Aorta (tissue), 5 donors: ENCODE measurements around the gene GTF3C1. TPM values are rescaled to one million over a fixed set of nuclear protein-coding genes. Genes with fewer than 3 reads are reported as not detected.

ENCODE experiments used
- ATAC-seq: fragments of 200-7000 bp; cut with Tn5 transposase; one replicate; pipeline ENCODE4 v1.9.1; 2022; ENCODE audit warnings: moderate library complexity; ENCODE audit not compliant: low FRiP score
- DNase-seq, 2 donors: peaks; one replicate each; pipeline ENCODE4 v3.0.0-alpha.2; 2020
- H3K27ac ChIP-seq, 2 donors: one replicate each; pipeline ENCODE4 v1.5.1; 2013; ENCODE audit warnings: low read length in 2 of 2, mild to moderate bottlenecking in 2 of 2, moderate library complexity in 2 of 2, control low read depth in 1 of 2, inconsistent platforms in 1 of 2, low read depth in 1 of 2
- H3K27me3 ChIP-seq, 2 donors: one replicate each; pipeline ENCODE4 v1.6.1; 2013; ENCODE audit warnings: control low read depth in 1 of 2, low read length in 1 of 2, mild to moderate bottlenecking in 1 of 2, moderate library complexity in 1 of 2; ENCODE audit not compliant: insufficient read depth in 2 of 2, control insufficient read depth in 1 of 2
- H3K36me3 ChIP-seq, 2 donors: one replicate each; pipeline ENCODE4 v1.6.1; 2013; ENCODE audit warnings: control low read depth in 1 of 2, low read length in 1 of 2, mild to moderate bottlenecking in 1 of 2; ENCODE audit not compliant: insufficient read depth in 2 of 2, control insufficient read depth in 1 of 2
- H3K4me1 ChIP-seq, 2 donors: one replicate each; pipeline ENCODE4 v1.6.1; 2013; ENCODE audit warnings: low read length in 2 of 2, control low read depth in 1 of 2, mild to moderate bottlenecking in 1 of 2, moderate library complexity in 1 of 2; ENCODE audit not compliant: insufficient read depth in 2 of 2, control insufficient read depth in 1 of 2
- H3K4me3 ChIP-seq, 2 donors: one replicate each; pipeline ENCODE4 v1.5.1; 2013; ENCODE audit warnings: low read length in 2 of 2, control low read depth in 1 of 2, mild to moderate bottlenecking in 1 of 2
- H3K9me3 ChIP-seq: one replicate; pipeline ENCODE4 v1.6.1; 2013; ENCODE audit warnings: mild to moderate bottlenecking, low read length; ENCODE audit not compliant: control insufficient read depth
- WGBS, 2 donors: extraction: QIAGEN DNeasy Blood & Tissue Kit; methylation state at CpG; one replicate each; pipeline ENCODE4 v1.1.7; 2013; 5-methylcytosine and 5-hydroxymethylcytosine counted together
- intact Hi-C, 2 donors: fragments of 100-400 bp; cut with DNase I; formaldehyde crosslinking; loops; one replicate each; pipeline versions ENCODE4 v1.14.2 to v1.15.0; 2022
- polyA plus RNA-seq, 2 donors: library from polyadenylated mRNA; stranded (reverse); fragments of 200-250 nt; gene quantifications; one replicate each; pipeline ENCODE4 v1.2.3, GENCODE V29; 2013
- total RNA-seq, 2 donors: library from RNA; stranded (reverse); fragmentation: NEBNext Ultra II Directional; extraction: Animal tissue kit (Norgen Biotek cat#: 25700); gene quantifications; one replicate each; pipeline ENCODE4 v1.2.1, GENCODE V29; 2021
- donor health status: healthy with polysubstance abuse.
- donor health status: Bipolar disorder and iron deficiency.
- donor health status: DM: no; HTN: no; CAD: no.
- donor health status: DM: no; HTN: no; CAD: no.
- donor health status: DM: yes; HTN: yes; CAD: no.

The GTF3C1 gene
- total and polyA plus RNA-seq, 4 donors: 9.4 to 72.2 (median 47.7) TPM

- Histone ChIP-seq H3K4me3 (no peak overlapping the region), H3K4me1 (no peaks in the 10 kb centered on the region), H3K9me3 (no peaks in the 10 kb centered on the region), H3K27ac (no peak overlapping the region), H3K27me3 (no peaks in the 10 kb centered on the region), H3K36me3 (peaks cover 7 to 36% of the 10 kb centered on the region in 2 donors)
- WGBS, 2 donors: 92 to 93% methylated on average over 5 of the region's 5 CpGs
- ATAC-seq (no peak), DNase-seq (peak in 1 of 2 donors; percentile 32)
- intact Hi-C loops: no loop called here
Observed at GRCh38 chr16:27483088-27483437, 66.7 kb downstream of the GTF3C1 start.

- Histone ChIP-seq H3K4me3 (no peak overlapping the region), H3K4me1 (no peaks in the 10 kb centered on the region), H3K9me3 (no peaks in the 10 kb centered on the region), H3K27me3 (no peaks in the 10 kb centered on the region), H3K27ac (no peak overlapping the region), H3K36me3 (peaks cover 7 to 34% of the 10 kb centered on the region in 2 donors)
- 89 to 90% methylated on average over 10 of the region's 10 CpGs for WGBS, 2 donors
- DNase-seq: peak in 1 of 2 donors; percentile 48
- ATAC-seq: no peak
- intact Hi-C loops: no loop called here
Observed at GRCh38 chr16:27482397-27483087, 67.2 kb downstream of the GTF3C1 start.

- WGBS, 2 donors: 89 to 90% methylated on average over 15 of the region's 15 CpGs
- ATAC-seq: peak; percentile 13
- no peaks in the 10 kb centered on the region for H3K27me3 ChIP-seq
- no peak overlapping the region for H3K4me3 ChIP-seq
- intact Hi-C loops: no loop called here
- peaks cover 7 to 32% of the 10 kb centered on the region in 2 donors for H3K36me3 ChIP-seq
- H3K4me1 ChIP-seq: no peaks in the 10 kb centered on the region
- peak; percentile 26 to 64 for DNase-seq
- no peak overlapping the region for H3K27ac ChIP-seq
- H3K9me3 ChIP-seq: no peaks in the 10 kb centered on the region
Observed at GRCh38 chr16:27481282-27481934, 68.3 kb downstream of the GTF3C1 start.

GRCh38 chr16:27480761-27481160, 69.0 kb downstream of the GTF3C1 start:
- Histone ChIP-seq H3K27me3 (no peaks in the 10 kb centered on the region), H3K4me1 (no peaks in the 10 kb centered on the region), H3K27ac (no peak overlapping the region), H3K9me3 (no peaks in the 10 kb centered on the region), H3K36me3 (peaks cover 4 to 31% of the 10 kb centered on the region in 2 donors), H3K4me3 (no peak overlapping the region)
- intact Hi-C loops: no loop called here
- 89 to 91% methylated on average over 7 of the region's 7 CpGs for WGBS, 2 donors
- ATAC-seq: no peak
- peak; percentile 22 to 69 for DNase-seq

- no peak overlapping the region for H3K27ac ChIP-seq
- no peaks in the 10 kb centered on the region for H3K4me1 ChIP-seq
- DNase-seq (peak; percentile 24 to 25), ATAC-seq (no peak)
- no peak overlapping the region for H3K4me3 ChIP-seq
- WGBS, 2 donors: 89 to 94% methylated on average over 9 of the region's 9 CpGs
- H3K36me3 ChIP-seq: peaks cover 0 to 3% of the 10 kb centered on the region in 2 donors
- intact Hi-C loops: no loop called here
- H3K9me3 ChIP-seq: no peaks in the 10 kb centered on the region
- no peaks in the 10 kb centered on the region for H3K27me3 ChIP-seq
Observed at GRCh38 chr16:27476240-27476639, 73.5 kb downstream of the GTF3C1 start.

- intact Hi-C loops: no loop called here
- Histone ChIP-seq H3K36me3 (no peaks in the 10 kb centered on the region), H3K9me3 (no peaks in the 10 kb centered on the region), H3K27me3 (no peaks in the 10 kb centered on the region), H3K4me1 (no peaks in the 10 kb centered on the region), H3K27ac (no peak overlapping the region), H3K4me3 (no peak overlapping the region)
- WGBS, 2 donors: 39 to 44% methylated on average over 9 of the region's 9 CpGs
- ATAC-seq (no peak), DNase-seq (peak; percentile 46 to 54)
Observed at GRCh38 chr16:27475561-27475960, 74.2 kb downstream of the GTF3C1 start.

- Histone ChIP-seq H3K36me3 (peaks cover 0 to under 1% of the 10 kb centered on the region in 2 donors), H3K4me3 (no peak overlapping the region), H3K27me3 (no peaks in the 10 kb centered on the region), H3K27ac (no peak overlapping the region), H3K9me3 (no peaks in the 10 kb centered on the region), H3K4me1 (no peaks in the 10 kb centered on the region)
- DNase-seq (peak; percentile 44 to 66), ATAC-seq (no peak)
- intact Hi-C loops: no loop called here
- 76 to 83% methylated on average over 9 of the region's 9 CpGs for WGBS, 2 donors
Observed at GRCh38 chr16:27474921-27475320, 74.8 kb downstream of the GTF3C1 start.

- intact Hi-C loops: no loop called here
- WGBS, 2 donors: 89 to 94% methylated on average over 9 of the region's 9 CpGs
- no peak overlapping the region for H3K4me3 ChIP-seq
- no peaks in the 10 kb centered on the region for H3K27me3 ChIP-seq
- no peaks in the 10 kb centered on the region for H3K4me1 ChIP-seq
- no peaks in the 10 kb centered on the region for H3K9me3 ChIP-seq
- H3K36me3 ChIP-seq: peaks cover 0 to 7% of the 10 kb centered on the region in 2 donors
- peak; percentile 21 to 42 for DNase-seq
- no peak overlapping the region for H3K27ac ChIP-seq
- ATAC-seq: no peak
Observed at GRCh38 chr16:27474041-27474440, 75.7 kb downstream of the GTF3C1 start.
